Measurements from ENCODE around the gene MADCAM1.

The MADCAM1 gene

GRCh38 chr19:508204-509150 lies 12.2 kb downstream of the MADCAM1 start:
- no peak for DNase-seq (ENCODE audit: low spot score)

GRCh38 chr19:510606-511100 lies 14.4 kb downstream of the MADCAM1 start:
- peak; percentile 95 for DNase-seq (ENCODE audit: low spot score)

GRCh38 chr19:511101-511851 lies 15.0 kb downstream of the MADCAM1 start:
- DNase-seq (ENCODE audit: low spot score): no peak

- DNase-seq (ENCODE audit: low spot score): no peak
These were observed 16.5 kb downstream of the MADCAM1 start for GRCh38 chr19:512547-513365.

- DNase-seq (ENCODE audit: low spot score): no peak
These were observed 17.3 kb downstream of the MADCAM1 start for GRCh38 chr19:513368-514165.

GRCh38 chr19:514166-514663 lies 17.9 kb downstream of the MADCAM1 start:
- no peak for DNase-seq (ENCODE audit: low spot score)

- DNase-seq (ENCODE audit: low spot score): no peak
These were observed 21.7 kb downstream of the MADCAM1 start for GRCh38 chr19:517721-518597.

- DNase-seq (ENCODE audit: low spot score): no peak
These were observed 22.4 kb downstream of the MADCAM1 start for GRCh38 chr19:518598-519231.

- DNase-seq (ENCODE audit: low spot score): no peak
These were observed 23.2 kb downstream of the MADCAM1 start for GRCh38 chr19:519449-519865.

- DNase-seq (ENCODE audit: low spot score): no peak
These were observed 26.4 kb downstream of the MADCAM1 start for GRCh38 chr19:522726-523125.

GRCh38 chr19:524062-524674 lies 27.9 kb downstream of the MADCAM1 start:
- peak; percentile 77 for DNase-seq (ENCODE audit: low spot score)

- no peak for DNase-seq (ENCODE audit: low spot score)
These were observed 28.7 kb downstream of the MADCAM1 start for GRCh38 chr19:525029-525428.

GRCh38 chr19:525857-526419 lies 29.7 kb downstream of the MADCAM1 start:
- no peak for DNase-seq (ENCODE audit: low spot score)

- no peak for DNase-seq (ENCODE audit: low spot score)
These were observed 34.1 kb downstream of the MADCAM1 start for GRCh38 chr19:530134-531008.

- DNase-seq (ENCODE audit: low spot score): peak; percentile 99
These were observed 34.9 kb downstream of the MADCAM1 start for GRCh38 chr19:531009-531752.

GRCh38 chr19:531753-532560 lies 35.7 kb downstream of the MADCAM1 start, which contains the start of gene CDC34:
CDC34 (plus strand) TSS chr19:531760; CDS start chr19:531932, 172 bp downstream.
- peak; percentile 64 for DNase-seq (ENCODE audit: low spot score)
